Measurements from ENCODE around the gene HNF4A. TPM values are rescaled to one million over a fixed set of nuclear protein-coding genes. Genes with fewer than 3 reads are reported as not detected.
"Not testable (repeated sequence)": the region's sequence is repeated elsewhere in the genome, so short reads cannot be mapped to it uniquely, and the experiment has no call there.

The HNF4A gene
- not detected for total RNA-seq

DNA sequence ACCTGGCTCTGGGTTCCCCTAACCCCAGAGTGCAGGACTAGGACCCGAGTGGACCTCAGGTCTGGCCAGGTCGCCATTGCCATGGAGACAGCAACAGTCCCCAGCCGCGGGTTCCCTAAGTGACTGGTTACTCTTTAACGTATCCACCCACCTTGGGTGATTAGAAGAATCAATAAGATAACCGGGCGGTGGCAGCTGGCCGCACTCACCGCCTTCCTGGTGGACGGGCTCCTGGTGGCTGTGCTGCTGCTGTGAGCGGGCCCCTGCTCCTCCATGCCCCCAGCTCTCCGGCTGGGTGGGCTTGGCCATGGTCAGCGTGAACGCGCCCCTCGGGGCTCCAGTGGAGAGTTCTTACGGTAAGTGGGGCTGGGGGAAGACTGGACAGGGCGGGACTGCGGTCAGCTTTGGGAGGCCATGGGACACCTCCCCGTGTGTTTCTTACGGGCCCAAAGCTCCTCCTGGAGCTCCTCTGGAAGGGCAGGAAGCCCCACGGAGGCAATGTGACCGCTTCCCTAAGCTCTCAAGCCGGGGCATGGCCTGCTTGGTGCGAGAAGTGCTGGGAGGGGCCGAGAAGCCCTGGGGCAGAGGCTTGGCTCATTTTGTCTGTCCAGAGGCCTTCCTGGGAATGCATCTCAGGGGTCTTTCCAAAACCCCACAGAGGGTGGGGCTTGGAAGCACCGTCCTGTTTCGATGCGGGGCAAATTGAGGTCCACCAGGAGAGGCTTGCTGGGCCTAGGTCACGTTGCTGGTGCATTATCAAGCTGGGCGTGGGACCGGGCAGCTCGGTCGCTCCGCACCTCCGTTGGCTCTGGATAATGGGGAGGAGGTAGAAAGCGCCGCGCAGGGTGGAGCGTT lies at the start of gene HNF4A:
Gene HNF4A, plus strand, starts transcription at position 202 of the 855 bp plus-strand sequence. Its CDS starts 106 bp downstream, at position 308.
- DNase-seq = no peak

DNA sequence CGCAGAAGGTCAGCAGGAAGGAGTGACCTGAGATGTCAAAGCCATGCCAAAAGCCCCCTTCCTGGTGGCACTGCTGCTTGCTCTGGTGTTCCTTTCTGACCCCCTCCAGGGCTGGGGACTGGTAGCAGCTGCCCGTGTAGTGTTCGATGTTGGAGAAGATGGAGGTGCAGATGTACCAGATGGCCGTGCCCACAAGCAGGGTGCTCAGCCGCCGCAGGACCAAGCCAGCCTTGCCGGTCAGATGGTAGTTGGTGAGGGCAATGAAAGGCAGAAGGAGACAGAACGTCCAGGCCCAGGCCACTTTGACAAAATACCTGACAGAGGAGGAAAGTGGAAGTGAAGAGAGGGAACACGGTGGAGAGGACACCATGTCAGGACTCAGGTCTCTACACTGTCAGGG lies 48.6 kb upstream of the HNF4A start:
- no peak for DNase-seq

DNA sequence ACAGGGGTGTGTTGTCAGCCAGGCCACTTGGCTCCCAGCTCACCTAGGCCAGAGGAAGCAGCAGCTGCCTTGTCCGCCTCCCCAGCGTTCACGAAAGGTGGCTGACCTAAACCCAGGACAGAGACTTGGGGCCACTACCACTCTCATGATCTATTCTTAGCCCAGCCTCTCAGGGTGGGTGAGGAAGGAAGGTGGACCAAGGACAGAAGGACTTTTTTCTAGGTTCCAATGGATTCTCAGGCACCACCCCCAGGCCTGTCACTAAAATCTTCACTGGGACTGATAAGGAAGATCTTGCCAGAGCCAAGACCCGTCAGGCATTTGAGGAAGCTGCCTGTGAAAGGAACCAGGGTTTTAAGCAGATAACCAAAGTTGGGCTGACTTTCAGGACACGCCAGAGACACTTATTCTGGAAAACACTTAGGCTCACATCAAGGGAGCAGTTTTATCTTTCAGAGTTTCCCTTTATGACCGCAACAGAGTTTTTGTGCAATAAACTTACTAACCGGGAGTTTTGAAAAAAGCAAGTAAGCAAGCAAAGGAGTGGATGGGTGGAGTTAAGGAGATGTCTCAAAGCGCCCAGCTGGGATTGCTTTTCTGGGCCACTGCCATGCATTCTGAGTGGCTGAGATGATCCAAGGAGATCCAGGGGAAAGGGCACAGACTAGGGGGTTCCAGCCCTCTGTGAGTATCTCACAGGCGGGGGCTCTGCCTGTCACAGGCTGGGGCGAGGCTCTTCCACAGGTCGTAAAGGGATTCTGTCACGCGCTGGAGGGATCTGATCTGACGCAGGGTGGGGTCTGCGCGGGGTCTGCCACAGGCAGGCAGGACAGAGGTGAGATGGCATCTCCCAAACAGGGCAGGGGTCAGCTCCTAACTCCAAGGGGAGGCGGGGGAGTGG lies 45.5 kb upstream of the HNF4A start:
- peak; percentile 37 for DNase-seq

DNA sequence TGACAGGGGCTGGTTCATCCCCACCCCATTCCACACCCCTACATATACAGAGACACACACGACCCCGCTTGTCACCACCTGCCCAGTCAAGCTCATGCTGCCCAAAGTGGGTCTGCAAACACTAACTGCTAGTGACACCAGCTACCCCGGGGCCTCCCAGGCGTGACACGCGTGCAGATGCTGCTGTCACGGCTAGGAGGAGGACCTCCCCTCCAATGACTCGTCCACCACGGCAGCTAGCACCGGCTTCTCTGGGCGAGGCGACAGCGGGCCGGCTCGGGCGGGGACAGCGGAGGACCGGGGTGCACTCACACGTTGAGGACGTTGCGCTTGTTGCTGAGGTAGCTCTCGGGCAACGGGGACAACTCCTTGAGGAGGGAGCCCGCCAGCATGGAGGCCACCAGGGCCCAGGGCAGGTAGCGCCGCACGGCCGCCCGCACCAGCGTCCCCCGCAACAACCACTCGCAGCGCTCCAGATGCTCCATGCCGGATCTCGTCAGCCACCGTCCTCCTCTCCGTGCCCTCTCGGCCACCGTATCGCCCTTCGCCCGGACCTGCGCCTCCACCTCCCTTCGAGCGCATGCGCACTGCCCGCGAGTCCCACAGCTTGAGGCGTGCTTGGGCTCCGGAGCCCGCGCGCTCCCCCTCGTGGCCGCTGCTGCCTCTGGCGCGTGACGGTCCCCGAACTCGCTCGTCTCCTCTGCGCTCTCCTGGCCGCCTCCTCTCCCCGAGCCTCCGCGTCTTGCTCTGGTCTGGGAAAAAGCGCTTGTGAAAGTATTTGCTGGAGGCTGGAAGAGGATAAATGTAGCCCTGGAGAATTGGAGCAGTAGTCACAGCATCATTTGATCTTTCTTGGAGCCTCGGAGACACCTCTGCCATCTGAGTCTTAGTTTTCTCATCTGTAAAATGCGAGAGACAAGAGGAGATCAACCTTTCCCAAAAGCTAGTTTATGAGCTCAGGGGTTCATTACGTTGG lies 44.5 kb upstream of the HNF4A start, which contains the start of gene FITM2:
Gene FITM2, minus strand, starts transcription at position 539 of the 976 bp plus-strand sequence. Its CDS starts 54 bp downstream, at position 485.
- DNase-seq = peak; percentile 99

- no peak for DNase-seq
Measured at GRCh38 chr20:44314870-44315269, 40.6 kb upstream of the HNF4A start.

DNA sequence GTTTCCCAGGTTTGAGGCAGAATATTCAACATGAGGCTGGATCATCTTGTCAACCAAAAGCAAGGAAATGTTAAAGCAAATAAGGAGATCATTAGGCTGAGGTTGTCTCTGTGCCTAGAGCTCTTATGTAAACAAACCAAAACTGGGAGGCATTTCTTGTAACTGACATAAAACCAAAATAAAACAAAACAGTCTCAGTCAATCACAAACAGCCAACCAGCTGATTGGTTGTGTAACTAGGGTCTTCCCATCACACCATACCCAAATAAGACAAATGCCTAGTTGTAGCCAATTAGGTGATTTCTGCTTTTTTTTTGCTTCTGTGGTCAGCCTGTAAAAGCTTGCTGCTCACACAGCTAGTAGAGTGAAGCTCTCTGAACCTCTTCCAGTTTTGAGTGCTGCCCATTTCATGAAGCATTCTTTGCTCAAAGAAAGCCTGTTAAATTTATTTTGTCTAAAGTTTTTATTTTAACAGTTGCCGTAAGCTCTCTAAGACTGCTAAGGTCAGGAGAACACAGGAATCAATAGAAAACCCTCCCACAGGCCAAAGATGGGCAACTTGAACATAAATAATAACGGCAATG lies 35.6 kb upstream of the HNF4A start:
- DNase-seq = no peak

- DNase-seq = peak; percentile 46
Measured at GRCh38 chr20:44324343-44324742, 31.2 kb upstream of the HNF4A start.

DNA sequence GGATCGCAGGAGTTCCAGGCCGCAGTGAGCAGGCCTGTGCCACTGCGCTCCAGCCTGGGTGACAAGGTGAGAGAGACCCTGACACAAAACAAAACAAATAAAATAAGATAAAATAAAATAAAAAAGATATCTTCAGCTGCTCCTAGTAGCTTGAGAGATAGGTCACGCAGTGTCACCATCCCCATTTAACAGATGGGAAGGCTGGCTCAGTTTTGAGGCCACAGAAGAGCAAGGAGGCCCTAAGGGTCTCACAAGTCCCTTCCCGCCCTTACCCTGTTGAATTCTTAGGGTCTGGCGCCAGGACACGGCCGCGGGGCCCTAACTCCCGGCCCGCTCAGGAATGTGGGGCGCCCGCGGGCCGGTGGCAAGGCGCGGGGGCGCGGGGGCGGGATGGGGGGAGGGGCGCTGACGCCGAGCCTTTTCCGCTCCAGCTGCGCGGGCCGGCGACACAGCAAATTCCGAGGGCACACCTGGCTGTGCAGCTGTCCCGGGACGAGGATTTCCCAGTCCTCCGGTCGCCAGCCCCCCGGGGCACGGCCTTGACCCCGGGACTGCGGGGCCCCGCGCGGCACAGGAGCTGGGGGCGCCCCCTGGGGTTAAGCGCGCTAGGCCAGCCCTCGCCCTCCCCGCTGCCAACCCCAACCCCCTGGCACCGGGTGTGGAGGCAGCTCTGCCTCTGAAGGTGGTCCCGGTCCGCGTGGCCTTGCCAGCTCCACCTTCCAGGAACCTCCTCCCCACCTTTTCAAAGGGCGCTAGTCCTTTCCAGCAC lies 28.9 kb upstream of the HNF4A start:
- peak; percentile 6 for DNase-seq

DNA sequence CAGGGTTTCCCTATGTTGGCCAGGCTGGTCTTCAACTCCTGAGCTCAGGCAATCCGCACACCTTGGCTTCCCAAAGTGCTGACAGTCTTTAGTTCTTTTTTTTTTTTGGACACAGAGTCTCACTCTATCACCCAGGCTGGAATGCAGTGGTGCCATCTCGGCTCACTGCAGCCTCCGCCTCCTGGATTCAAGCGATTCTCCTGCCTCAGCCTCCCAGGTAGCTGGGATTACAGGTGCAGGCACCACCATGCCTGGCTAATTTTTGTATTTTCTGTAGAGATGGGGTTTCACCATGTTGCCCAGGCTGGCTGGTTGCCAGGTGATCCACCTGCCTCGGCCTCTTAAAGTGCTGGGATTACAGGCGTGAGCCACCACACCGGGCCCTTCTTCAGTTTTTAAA lies 27.8 kb upstream of the HNF4A start:
- DNase-seq = not testable (repeated sequence)

DNA sequence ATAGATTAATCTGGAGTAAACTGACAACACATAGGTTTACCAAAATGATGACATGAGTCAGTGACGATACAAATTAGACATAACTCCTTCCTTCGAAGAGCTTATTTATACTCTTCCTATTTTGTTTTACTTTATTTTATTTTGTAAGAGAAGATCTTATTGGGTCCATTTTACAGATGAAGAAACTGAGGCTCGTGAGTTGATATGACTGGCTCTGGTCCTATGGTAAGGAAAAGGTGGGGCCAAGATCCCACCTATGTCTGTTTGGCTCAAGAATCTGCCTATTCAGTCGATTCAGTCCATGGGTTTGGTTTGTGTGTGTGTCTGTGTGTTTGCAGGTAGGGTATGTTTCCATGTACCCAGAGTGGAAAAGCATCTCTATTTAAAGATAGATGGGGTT lies 27.1 kb upstream of the HNF4A start:
- no peak for DNase-seq

DNA sequence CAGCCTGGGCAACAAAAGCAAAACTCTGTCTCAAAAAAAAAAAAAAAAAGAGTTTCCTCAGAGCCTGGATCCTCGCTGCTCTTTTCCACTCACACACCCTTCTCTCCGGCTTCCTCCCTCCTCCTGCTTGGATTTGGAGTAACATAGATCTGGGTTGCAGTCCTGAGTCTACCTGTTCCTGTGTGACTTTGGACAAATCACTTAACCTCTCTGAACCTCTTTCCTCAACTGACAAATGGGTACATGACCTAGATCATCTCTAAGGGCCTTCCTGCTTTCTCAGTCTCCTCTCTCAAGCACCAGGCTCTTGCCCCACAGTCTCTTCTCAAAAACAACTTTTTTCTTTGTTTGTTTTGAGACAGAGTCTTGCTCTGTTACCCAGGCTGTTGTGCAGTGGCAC lies 24.3 kb upstream of the HNF4A start:
- no peak for DNase-seq

GRCh38 chr20:44334306-44334705 lies 21.2 kb upstream of the HNF4A start:
- DNase-seq = peak; percentile 26

GRCh38 chr20:44334709-44335108 lies 20.8 kb upstream of the HNF4A start:
- DNase-seq = no peak

- DNase-seq = no peak
Measured at GRCh38 chr20:44335675-44336074, 19.8 kb upstream of the HNF4A start.

GRCh38 chr20:44336086-44336485 lies 19.4 kb upstream of the HNF4A start:
- no peak for DNase-seq

- DNase-seq = no peak
Measured at GRCh38 chr20:44336725-44337380, 18.6 kb upstream of the HNF4A start, which contains the start of gene R3HDML. TSS of gene R3HDML (plus strand) at chr20:44337043. CDS start at chr20:44337158, 115 bp downstream.

- DNase-seq = no peak
Measured at GRCh38 chr20:44342248-44342647, 13.3 kb upstream of the HNF4A start.

- DNase-seq = no peak
Measured at GRCh38 chr20:44343162-44343675, 12.3 kb upstream of the HNF4A start.

- no peak for DNase-seq
Measured at GRCh38 chr20:44344723-44345122, 10.8 kb upstream of the HNF4A start.

DNA sequence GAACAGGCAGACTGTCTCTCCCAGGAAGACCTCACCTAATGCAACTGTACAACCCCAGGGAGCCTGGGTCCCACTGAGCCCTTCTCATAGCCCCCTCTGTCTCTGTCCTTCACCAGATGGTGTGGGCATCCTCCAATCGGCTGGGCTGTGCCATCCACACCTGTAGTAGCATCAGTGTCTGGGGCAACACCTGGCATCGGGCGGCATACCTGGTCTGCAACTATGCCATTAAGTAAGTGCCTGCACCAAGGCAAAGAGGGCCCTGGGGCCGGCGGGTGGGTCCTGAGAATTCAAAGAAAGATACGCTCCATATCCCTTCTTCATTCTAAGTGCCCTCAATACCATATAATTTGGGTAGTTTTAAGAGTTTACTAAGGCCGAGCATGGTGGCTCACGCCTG lies 10.4 kb upstream of the HNF4A start:
- no peak for DNase-seq
